HCT116 (cell line): Measurements from ENCODE around the gene PDCD10. TPM values are rescaled to one million over a fixed set of nuclear protein-coding genes. Genes with fewer than 3 reads are reported as not detected.

Experiments
- ATAC-seq: fragments of 200-7000 bp; cut with Tn5 transposase; 2 replicates; pipeline ENCODE4 v1.9.1; 2020; ENCODE audit warnings: mild to moderate bottlenecking, moderate library complexity
- BruUV-seq: library from RNA; stranded (reverse); fragments of 400-500 nt; replicated peaks from 2 replicates; lab custom pipeline; 2021; lab: Mats Ljungman, UMichigan
- CTCF ChIA-PET: fragments of 300-600 bp; sonication (Branson Sonifier 250); formaldehyde crosslinking; loops from one replicate; lab custom pipeline; 2021; ENCODE audit warnings: antibody characterized with exemption; lab: Charles Lee
- POLR2A ChIA-PET: fragments of 300-600, 350-600 bp; sonication (Branson Sonifier 250); formaldehyde crosslinking; loops from one replicate; lab custom pipeline; 2021; ENCODE audit warnings: antibody characterized with exemption; lab: Charles Lee
- RAD21 ChIA-PET, 2 experiments: fragments of 300-600 bp; sonication (Branson Sonifier 250); formaldehyde crosslinking; loops; one replicate each; lab custom pipeline; 2023; ENCODE audit warnings: low total read pairs in 2 of 2; ENCODE audit not compliant: uncharacterized antibody in 2 of 2, unreplicated experiment in 2 of 2, low non-redundant PET in 1 of 2; lab: Charles Lee
- DNase-seq: peaks from one replicate; pipeline ENCODE4 v3.0.0-alpha.2; 2010; ENCODE audit warnings: low read depth, low spot score
- H2AFZ ChIP-seq: fragments of 200-600 bp; shearing (Covaris generic), sonication (generic); 2 replicates; pipeline ENCODE4 v1.6.1; 2017; ENCODE audit warnings: low read depth, mixed run types, mixed read lengths, antibody characterized with exemption, low read length; ENCODE audit not compliant: poor library complexity, severe bottlenecking
- H3K27ac ChIP-seq: 2 replicates; pipeline ENCODE4 v1.5.1; 2012; ENCODE audit warnings: low read depth, low read length
- H3K27me3 ChIP-seq: fragments of 200-600 bp; sonication (generic); 2 replicates; pipeline ENCODE4 v1.6.1; 2016; ENCODE audit warnings: mixed run types, low read length, mixed read lengths; ENCODE audit not compliant: insufficient read depth
- H3K36me3 ChIP-seq, 2 experiments: fragments of 200-500 bp in 1 of 2; fragments of 200-600 bp in 1 of 2; sonication (Bioruptor generic) in 1 of 2; sonication (generic) in 1 of 2; 2 replicates each; pipeline versions ENCODE4 v1.5.1 to v1.6.1; 2014 to 2016; ENCODE audit warnings: low read length in 2 of 2, inconsistent platforms in 1 of 2, mixed read lengths in 1 of 2, mixed run types in 1 of 2; ENCODE audit not compliant: insufficient read depth in 2 of 2, control insufficient read depth in 1 of 2
- H3K4me1 ChIP-seq, 2 experiments: fragments of 200-600 bp in 1 of 2; sonication (generic) in 1 of 2; 2 replicates each; pipeline versions ENCODE4 v1.5.1 to v1.6.1; 2012 to 2017; ENCODE audit warnings: low read length in 2 of 2, inconsistent platforms in 1 of 2, mild to moderate bottlenecking in 1 of 2, mixed read lengths in 1 of 2, mixed run types in 1 of 2, moderate library complexity in 1 of 2; ENCODE audit not compliant: insufficient read depth in 2 of 2, control insufficient read depth in 1 of 2
- H3K4me2 ChIP-seq: fragments of 200-600 bp; sonication (generic); 2 replicates; pipeline ENCODE4 v1.6.1; 2017; ENCODE audit warnings: mixed run types, low read length, mixed read lengths
- H3K4me3 ChIP-seq, 2 experiments: fragments of 200-600 bp in 1 of 2; sonication (generic) in 1 of 2; replicated peaks in 1 of 2; 2 replicates each; pipeline ENCODE4 v1.5.1; 2011 to 2016; ENCODE audit warnings: low read length in 2 of 2, control low read depth in 1 of 2, low read depth in 1 of 2, mild to moderate bottlenecking in 1 of 2, mixed read lengths in 1 of 2, mixed run types in 1 of 2
- H3K79me2 ChIP-seq: fragments of 200-600 bp; sonication (generic); 2 replicates; pipeline ENCODE4 v1.6.1; 2017; ENCODE audit warnings: mild to moderate bottlenecking, mixed run types, low read length, moderate library complexity, mixed read lengths; ENCODE audit not compliant: insufficient read depth
- H3K9ac ChIP-seq: fragments of 200-600 bp; sonication (generic); 2 replicates; pipeline ENCODE4 v1.6.1; 2016; ENCODE audit warnings: low read length, mixed read lengths
- H3K9me2 ChIP-seq: fragments of 200-600 bp; sonication (generic), shearing (Covaris generic); 2 replicates; pipeline ENCODE4 v1.6.1; 2017; ENCODE audit warnings: mixed run types, mild to moderate bottlenecking, moderate library complexity; ENCODE audit not compliant: insufficient read depth
- H3K9me3 ChIP-seq, 2 experiments: fragments of 200-500 bp in 1 of 2; fragments of 200-600 bp in 1 of 2; sonication (Bioruptor generic) in 1 of 2; sonication (generic) in 1 of 2; 2 replicates each; pipeline ENCODE4 v1.6.1; 2014 to 2017; ENCODE audit warnings: low read length in 2 of 2, mixed read lengths in 2 of 2, inconsistent platforms in 1 of 2, low read depth in 1 of 2, mild to moderate bottlenecking in 1 of 2, mixed run types in 1 of 2, moderate library complexity in 1 of 2; ENCODE audit not compliant: control insufficient read depth in 1 of 2, insufficient read depth in 1 of 2
- H4K20me1 ChIP-seq: fragments of 200-600 bp; sonication (generic), shearing (Covaris generic); 2 replicates; pipeline ENCODE4 v1.6.1; 2017; ENCODE audit warnings: mixed run types, mild to moderate bottlenecking, moderate library complexity; ENCODE audit not compliant: insufficient read depth
- CBX3 ChIP-seq: IDR thresholded peaks from 2 replicates; pipeline ENCODE4 v1.6.1; 2012; ENCODE audit warnings: low read depth
- ELF1 ChIP-seq: IDR thresholded peaks from 2 replicates; pipeline ENCODE4 v1.6.1; 2012; ENCODE audit warnings: low read depth, borderline replicate concordance
- EZH2phosphoT487 ChIP-seq: fragments of 200-600 bp; IDR thresholded peaks from 2 replicates; pipeline ENCODE4 v1.6.1; 2018; ENCODE audit warnings: antibody characterized with exemption, borderline replicate concordance
- JUND ChIP-seq: IDR thresholded peaks from 2 replicates; pipeline ENCODE4 v1.6.1; 2012
- POLR2A ChIP-seq: IDR thresholded peaks from 2 replicates; pipeline ENCODE4 v1.7.0; 2011; ENCODE audit warnings: borderline replicate concordance; ENCODE audit not compliant: insufficient read depth, insufficient read length; ENCODE audit errors: extremely low read depth
- POLR2AphosphoS5 ChIP-seq: IDR thresholded peaks from 2 replicates; pipeline ENCODE4 v1.6.1; 2011; ENCODE audit warnings: mild to moderate bottlenecking, low read depth, low read length, moderate library complexity
- RAD21 ChIP-seq: IDR thresholded peaks from 2 replicates; pipeline ENCODE4 v1.6.1; 2012; ENCODE audit warnings: low read depth, mild to moderate bottlenecking
- SIN3A ChIP-seq: IDR thresholded peaks from 2 replicates; pipeline ENCODE4 v1.6.1; 2012; ENCODE audit warnings: low read depth
- SRF ChIP-seq: IDR thresholded peaks from 2 replicates; pipeline ENCODE4 v1.6.1; 2012; ENCODE audit warnings: low read depth
- ZFX ChIP-seq: fragments of 450-650 bp; IDR thresholded peaks from 2 replicates; pipeline ENCODE4 v1.6.1; 2017
- ZNF274 ChIP-seq: fragments of 200-500 bp; sonication (Bioruptor generic); IDR thresholded peaks from 2 replicates; pipeline ENCODE4 v1.6.1; 2014; ENCODE audit warnings: mild to moderate bottlenecking, low read depth, low read length, inconsistent platforms
- intact Hi-C: fragments of 100-400 bp; cut with micrococcal nuclease; formaldehyde crosslinking; loops from 2 replicates; pipeline ENCODE4 v1.10.0; 2022
- total RNA-seq: library from RNA; stranded (reverse); gene quantifications from one replicate; pipeline ENCODE4 v1.2.1, GENCODE V29; 2021; ENCODE audit not compliant: unreplicated experiment
- TF ChIP-seq, protein P1 (sequence below): IDR thresholded peaks from 2 replicates; pipeline ENCODE4 v1.6.1; 2011; ENCODE audit warnings: mild to moderate bottlenecking, low read length, moderate library complexity; ENCODE audit not compliant: insufficient replicate concordance; ENCODE audit errors: extremely low read depth
- TF ChIP-seq, protein P2 (sequence below): IDR thresholded peaks from 2 replicates; pipeline ENCODE4 v1.6.1; 2012; ENCODE audit warnings: low read depth

The PDCD10 gene
- total RNA-seq, 1 experiment from 2014 or later: 59.0 TPM

DNA sequence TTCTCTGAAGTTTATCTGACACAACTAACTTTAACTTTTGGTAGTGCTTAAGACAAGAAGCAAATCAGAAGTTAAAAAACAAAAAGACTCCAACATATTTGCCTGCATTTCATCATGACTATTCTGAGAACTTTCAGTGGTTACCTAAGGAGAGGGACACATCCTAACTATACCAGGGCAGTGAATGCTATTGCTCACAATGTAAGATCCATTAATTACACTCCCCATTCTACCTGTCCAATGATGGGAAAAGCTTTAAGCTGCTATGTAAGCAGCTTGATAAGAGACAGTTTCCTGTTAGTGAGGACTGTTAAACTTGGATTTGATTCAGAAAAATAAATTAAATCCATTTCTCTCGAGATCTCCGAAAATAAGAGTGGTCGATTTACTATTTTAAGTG, 38.3 kb upstream of the PDCD10 start:
- no peaks in the 10 kb centered on the region for H3K27me3 ChIP-seq
- RAD21 ChIA-PET: no interaction called here
- CTCF ChIA-PET: interaction anchor here (0.6 kb wide), 1 partner anchor 109 kb away, joined by 3 read pairs; no protein-coding TSS in a partner anchor
- BruUV-seq: no TSS peak
- no peaks in the 10 kb centered on the region for H3K9me2 ChIP-seq
- no peak overlapping the region for H2AFZ ChIP-seq
- no peaks in the 10 kb centered on the region for H4K20me1 ChIP-seq
- intact Hi-C loops: no loop called here
- no peaks in the 10 kb centered on the region for H3K79me2 ChIP-seq
- no peak overlapping the region for H3K4me3 ChIP-seq
- TF ChIP-seq ELF1 (no peak), CBX3 (no peak), SIN3A (no peak), EZH2phosphoT487 (no peak), SRF (no peak), ZNF274 (no peak), RAD21 (no peak), ZFX (no peak)
- H3K4me2 ChIP-seq: no peak overlapping the region
- H3K9me3 ChIP-seq: peaks cover 0 to under 1% of the 10 kb centered on the region in 2 experiments; a peak in 1 of 4 replicates
- H3K4me1 ChIP-seq: no peaks in the 10 kb centered on the region
- no peaks in the 10 kb centered on the region for H3K36me3 ChIP-seq
- POLR2A ChIA-PET: no interaction called here
- ATAC-seq (no peak), DNase-seq (no peak)
- H3K9ac ChIP-seq: no peak overlapping the region
- no peak overlapping the region for H3K27ac ChIP-seq

DNA sequence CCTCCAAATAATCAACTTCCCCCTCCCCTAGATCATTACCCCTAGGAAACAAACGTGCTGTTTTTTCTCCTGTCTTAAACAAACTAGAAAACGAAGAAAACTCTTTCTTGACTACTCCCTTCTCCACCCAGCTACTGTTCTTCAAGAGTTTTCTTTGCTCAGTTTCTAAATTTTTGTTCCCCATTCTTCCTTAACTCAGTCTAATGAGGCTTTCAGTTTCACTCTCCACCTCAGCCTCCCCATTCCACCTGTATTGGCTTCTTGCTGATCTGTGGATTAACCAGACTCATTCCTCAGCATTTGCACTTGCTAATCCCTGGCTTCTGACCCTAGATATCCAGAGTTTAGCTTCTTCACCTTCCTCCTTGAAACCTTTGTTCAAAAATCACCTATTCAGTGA, 27.6 kb upstream of the PDCD10 start:
- BruUV-seq: no TSS peak
- RAD21 ChIA-PET: no interaction called here
- no peak overlapping the region for H3K27ac ChIP-seq
- H3K79me2 ChIP-seq: no peaks in the 10 kb centered on the region
- TF ChIP-seq JUND: no peak
- no peak for TF ChIP-seq SRF
- TF ChIP-seq, protein P1, sequence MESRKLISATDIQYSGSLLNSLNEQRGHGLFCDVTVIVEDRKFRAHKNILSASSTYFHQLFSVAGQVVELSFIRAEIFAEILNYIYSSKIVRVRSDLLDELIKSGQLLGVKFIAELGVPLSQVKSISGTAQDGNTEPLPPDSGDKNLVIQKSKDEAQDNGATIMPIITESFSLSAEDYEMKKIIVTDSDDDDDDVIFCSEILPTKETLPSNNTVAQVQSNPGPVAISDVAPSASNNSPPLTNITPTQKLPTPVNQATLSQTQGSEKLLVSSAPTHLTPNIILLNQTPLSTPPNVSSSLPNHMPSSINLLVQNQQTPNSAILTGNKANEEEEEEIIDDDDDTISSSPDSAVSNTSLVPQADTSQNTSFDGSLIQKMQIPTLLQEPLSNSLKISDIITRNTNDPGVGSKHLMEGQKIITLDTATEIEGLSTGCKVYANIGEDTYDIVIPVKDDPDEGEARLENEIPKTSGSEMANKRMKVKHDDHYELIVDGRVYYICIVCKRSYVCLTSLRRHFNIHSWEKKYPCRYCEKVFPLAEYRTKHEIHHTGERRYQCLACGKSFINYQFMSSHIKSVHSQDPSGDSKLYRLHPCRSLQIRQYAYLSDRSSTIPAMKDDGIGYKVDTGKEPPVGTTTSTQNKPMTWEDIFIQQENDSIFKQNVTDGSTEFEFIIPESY: no peak
- no peak for TF ChIP-seq SIN3A
- no peak for TF ChIP-seq POLR2AphosphoS5
- no peak for TF ChIP-seq POLR2A
- TF ChIP-seq RAD21: no peak
- TF ChIP-seq, protein P2, sequence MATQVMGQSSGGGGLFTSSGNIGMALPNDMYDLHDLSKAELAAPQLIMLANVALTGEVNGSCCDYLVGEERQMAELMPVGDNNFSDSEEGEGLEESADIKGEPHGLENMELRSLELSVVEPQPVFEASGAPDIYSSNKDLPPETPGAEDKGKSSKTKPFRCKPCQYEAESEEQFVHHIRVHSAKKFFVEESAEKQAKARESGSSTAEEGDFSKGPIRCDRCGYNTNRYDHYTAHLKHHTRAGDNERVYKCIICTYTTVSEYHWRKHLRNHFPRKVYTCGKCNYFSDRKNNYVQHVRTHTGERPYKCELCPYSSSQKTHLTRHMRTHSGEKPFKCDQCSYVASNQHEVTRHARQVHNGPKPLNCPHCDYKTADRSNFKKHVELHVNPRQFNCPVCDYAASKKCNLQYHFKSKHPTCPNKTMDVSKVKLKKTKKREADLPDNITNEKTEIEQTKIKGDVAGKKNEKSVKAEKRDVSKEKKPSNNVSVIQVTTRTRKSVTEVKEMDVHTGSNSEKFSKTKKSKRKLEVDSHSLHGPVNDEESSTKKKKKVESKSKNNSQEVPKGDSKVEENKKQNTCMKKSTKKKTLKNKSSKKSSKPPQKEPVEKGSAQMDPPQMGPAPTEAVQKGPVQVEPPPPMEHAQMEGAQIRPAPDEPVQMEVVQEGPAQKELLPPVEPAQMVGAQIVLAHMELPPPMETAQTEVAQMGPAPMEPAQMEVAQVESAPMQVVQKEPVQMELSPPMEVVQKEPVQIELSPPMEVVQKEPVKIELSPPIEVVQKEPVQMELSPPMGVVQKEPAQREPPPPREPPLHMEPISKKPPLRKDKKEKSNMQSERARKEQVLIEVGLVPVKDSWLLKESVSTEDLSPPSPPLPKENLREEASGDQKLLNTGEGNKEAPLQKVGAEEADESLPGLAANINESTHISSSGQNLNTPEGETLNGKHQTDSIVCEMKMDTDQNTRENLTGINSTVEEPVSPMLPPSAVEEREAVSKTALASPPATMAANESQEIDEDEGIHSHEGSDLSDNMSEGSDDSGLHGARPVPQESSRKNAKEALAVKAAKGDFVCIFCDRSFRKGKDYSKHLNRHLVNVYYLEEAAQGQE: no peak
- TF ChIP-seq CBX3: no peak
- no peak for TF ChIP-seq ELF1
- no peak for TF ChIP-seq EZH2phosphoT487
- no peak overlapping the region for H3K9ac ChIP-seq
- no peaks in the 10 kb centered on the region for H3K4me1 ChIP-seq
- POLR2A ChIA-PET: no interaction called here
- no peak overlapping the region for H3K4me2 ChIP-seq
- H3K36me3 ChIP-seq: no peaks in the 10 kb centered on the region
- H4K20me1 ChIP-seq: no peaks in the 10 kb centered on the region
- H3K9me2 ChIP-seq: no peaks in the 10 kb centered on the region
- CTCF ChIA-PET: no interaction called here
- ATAC-seq (no peak), DNase-seq (no peak)
- no peaks in the 10 kb centered on the region for H3K9me3 ChIP-seq
- H2AFZ ChIP-seq: no peak overlapping the region
- H3K27me3 ChIP-seq: no peaks in the 10 kb centered on the region
- intact Hi-C loops: no loop called here
- no peak overlapping the region for H3K4me3 ChIP-seq
